ENCODE data around the gene MAP4K5.

MAP4K5 gene

DNA sequence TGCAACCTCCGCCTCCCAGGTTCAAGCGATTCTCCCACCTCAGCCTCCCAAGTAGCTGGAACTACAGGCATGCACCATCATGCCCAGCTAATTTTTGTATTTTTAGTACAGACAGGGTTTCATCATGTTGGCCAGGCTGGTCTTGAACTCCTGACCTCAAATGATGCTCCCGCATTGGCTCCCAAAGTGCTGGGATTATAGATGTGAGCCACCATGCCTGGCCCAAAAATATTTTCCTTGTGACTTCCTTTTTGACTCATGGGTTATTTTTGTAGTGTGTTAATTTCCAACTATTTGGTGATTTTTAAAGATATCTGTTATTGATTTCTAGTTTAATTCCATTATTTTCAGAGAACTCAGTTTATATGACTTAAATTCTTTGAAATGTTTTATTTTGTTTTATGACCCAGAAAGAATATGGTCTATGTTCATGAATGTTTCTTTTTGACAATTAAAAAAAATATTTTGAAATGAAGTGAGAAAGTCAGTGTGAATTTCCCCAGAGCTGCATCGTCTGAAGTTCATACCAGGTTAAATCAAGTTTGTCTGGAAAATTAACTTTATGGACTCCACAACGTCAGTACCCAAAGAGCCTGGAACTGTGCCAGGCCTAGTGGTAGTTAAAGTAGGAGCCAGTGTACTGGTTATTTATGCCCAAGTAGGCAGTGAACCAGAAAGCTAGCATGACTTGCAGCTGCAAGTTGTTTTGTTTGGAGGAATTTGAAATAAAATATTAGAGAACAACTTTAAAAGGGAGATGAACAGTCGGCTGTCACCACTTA is 132.9 kb downstream of the MAP4K5 start:
- no peak for DNase-seq (ENCODE audit: low read depth in 2 of 2)

DNA sequence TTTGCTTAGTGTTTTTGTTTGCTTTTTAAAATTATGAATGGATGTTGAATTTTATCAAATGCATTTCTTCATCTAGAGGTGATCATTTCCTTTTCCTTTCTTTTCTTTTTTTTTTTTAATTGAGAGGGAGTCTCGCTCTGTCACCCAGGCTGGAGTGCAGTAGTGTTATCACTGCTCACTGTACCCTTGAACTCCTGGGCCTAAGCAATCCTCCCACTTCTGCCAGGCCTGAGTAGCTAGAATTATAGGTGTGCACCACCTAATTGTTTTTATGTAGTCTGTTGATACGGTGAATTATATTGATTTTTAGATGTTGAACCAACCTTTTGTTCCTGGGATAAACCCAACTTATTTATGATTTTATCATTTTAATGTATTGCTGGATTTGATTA is 134.2 kb downstream of the MAP4K5 start:
- no peak for DNase-seq (ENCODE audit: low read depth in 2 of 2)

DNA sequence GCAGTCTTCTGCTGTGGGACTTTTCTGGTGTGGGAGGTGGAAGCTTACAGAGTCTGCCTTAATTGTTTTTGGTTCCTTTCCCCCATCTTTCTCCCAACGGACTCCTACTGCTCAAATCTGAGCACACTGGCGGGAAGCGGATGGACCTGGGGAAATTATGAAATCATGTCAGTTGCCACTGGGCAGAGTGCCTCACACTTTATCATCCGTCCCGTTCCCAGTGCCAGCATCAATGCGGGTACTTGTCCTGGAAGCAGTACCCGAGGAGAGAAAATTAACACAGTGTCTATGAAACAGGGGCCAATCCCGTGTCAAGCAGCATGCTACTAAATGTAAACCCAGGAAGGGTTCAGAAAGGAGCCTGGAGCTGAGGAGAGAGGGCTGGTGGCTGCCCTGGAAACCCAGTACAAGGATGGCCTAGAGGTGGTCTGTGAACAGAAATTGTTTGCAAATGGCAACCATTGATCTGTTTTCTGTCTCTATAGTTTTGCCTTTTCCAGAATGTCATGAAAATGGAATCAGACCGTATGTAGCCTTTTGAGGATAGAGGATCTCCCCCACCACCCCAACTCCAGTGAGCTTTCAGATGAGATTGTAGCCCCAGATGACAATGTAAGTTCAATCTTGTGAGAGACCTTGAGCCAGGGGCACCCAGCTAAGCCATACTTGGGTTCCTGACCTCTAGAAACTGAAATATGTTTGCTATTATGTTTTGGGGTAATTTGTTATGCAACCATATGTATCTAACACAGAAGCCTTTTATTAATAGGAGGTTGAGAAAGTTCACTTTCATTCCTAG is 134.8 kb downstream of the MAP4K5 start:
- DNase-seq (ENCODE audit: low read depth in 2 of 2) = no peak

DNA sequence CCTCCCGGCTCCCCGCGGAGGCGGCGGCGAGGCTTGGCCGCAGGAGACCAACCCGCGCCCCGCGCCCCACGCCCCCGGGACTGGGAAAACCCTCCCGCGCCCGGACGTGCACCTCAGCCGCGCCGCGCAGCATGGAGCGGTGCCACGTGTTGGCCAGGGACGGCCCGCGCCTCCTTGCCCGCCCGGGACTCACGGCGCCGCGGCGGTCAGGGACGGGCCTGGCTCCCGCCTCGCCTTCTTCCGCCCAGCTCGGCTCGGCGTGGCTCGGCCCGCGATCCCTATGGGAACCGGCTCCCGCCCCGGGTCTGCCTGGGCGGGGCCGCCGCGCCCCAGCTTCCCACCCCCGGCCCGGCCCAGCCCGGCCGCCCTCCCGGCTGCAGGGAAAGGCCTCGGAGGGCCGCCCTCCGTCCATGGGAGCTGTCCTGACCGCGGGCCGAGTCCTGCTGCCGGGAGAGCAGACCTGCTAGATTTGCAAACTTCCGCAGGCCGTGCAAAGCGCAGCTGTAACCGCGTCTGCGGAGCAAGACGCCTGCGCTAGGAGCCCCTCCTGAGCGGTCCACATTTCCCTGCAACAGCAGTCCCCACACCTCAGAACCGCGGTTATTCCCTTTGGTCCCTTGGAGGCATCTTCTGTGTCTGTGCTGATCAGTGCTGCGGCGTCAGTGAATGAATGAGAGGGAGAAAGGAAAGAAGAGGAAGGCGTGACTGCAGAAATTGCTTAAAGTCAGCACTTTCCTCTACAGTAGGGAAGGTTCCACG is 135.6 kb downstream of the MAP4K5 start, which contains the start of gene CDKL1:
Gene CDKL1, minus strand, starts transcription at position 251 of the 759 bp plus-strand sequence. CDS start 1,013 bp downstream, outside the sequence.
- DNase-seq (ENCODE audit: low read depth in 2 of 2) = peak; percentile 14 to 26

- DNase-seq (ENCODE audit: low read depth in 2 of 2) = no peak
Measured at GRCh38 chr14:50395448-50395847, 136.9 kb downstream of the MAP4K5 start.

GRCh38 chr14:50394713-50395112 is 137.7 kb downstream of the MAP4K5 start:
- DNase-seq (ENCODE audit: low read depth in 2 of 2) = no peak

DNA sequence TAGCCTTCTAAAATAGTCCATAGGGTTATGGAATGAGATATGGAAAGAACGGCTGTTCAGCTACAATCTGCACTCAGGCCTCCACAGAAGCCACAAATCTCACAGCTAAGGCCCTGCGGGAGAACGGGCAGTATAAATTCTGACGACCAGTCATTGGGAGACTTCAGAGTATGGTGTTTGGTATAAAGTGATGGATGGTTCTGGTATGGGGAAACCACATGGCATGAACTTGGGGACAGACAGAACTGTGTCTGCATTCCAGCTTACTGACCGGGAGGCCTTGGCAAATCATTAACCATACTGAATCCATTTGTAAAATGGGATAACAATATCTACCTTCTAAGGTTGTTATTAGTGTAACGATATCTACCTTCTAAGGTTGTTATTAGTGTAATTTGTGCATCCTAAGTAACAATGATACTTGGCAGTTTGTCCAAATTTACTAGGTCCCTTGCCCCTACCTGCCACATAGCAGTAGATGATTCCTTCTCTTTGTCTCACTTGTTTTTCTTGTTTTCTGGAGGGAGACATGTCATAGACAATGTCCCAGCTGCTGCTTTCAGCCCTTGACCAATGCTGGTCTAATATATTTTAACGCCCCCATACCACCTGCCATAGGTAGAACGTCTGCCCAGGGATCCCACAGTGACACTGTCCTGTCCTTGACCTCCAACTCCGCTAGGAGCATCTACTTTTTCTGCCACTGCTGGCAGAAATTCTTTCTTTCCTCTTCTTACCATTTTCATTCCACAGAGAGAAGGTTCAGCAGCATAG is 142.5 kb downstream of the MAP4K5 start:
- DNase-seq (ENCODE audit: low read depth in 2 of 2) = no peak

DNA sequence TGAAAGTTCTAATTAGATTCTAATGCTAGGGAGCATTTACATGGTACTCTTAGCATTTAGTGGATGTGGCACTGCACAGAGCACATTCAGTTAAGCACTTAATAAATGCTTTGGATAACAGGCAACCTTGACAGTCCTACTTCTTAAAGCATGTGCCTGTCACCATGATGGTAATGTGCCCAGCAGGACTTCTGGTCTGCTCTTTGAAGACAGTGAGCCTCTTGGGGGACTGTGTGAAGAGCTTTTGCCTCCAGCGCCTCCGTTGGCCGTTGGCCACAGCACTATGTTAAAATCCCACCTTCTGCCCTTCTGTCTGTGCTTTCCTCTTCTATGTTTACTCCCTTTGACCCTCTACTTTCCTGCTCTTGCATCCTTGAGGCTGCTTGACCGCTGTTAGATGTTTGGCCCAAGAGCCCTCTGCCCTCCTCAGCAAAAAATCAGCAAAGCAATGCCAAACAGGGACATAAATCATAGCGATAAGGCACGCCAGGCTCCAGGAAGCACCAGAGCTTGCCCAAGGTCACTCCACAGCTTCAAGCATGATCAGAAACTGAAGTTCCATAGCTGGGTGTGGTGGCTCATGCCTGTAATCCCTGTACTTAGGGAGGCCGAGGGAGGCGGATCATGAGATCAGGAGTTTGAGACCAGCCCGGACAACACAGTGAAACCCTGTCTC is 144.0 kb downstream of the MAP4K5 start:
- no peak for DNase-seq (ENCODE audit: low read depth in 2 of 2)

GRCh38 chr14:50387548-50387947 is 144.8 kb downstream of the MAP4K5 start:
- no peak for DNase-seq (ENCODE audit: low read depth in 2 of 2)

DNA sequence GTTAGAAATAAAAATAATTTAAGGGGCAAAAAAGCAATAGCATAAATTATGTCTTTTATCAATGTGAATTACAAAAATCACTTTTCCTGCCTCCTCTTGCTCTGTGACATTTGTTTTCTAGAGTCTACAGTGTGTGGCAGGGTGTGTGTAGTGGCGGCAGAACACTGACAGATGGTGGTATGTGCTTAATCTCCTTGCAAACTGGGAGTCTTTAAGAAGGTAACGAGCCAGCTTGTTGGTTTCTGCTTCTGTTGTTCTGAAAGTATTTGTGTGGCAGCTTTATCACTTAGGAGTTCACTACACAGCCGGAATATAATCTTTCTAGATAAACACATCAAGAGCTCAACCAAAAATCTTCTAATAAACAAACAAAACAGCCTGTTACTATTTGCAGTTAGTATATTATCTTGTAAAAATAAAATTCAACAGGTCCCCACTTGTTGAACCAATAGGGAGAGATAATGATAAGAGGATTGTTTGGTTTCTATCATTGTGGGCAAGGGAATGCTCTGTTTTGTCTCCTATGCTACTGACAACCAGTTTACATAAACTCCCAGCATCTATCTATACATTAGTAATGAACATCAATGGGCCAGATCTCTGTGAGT is 148.6 kb downstream of the MAP4K5 start:
- DNase-seq (ENCODE audit: low read depth in 2 of 2) = no peak

GRCh38 chr14:50381823-50382287 is 150.5 kb downstream of the MAP4K5 start:
- DNase-seq (ENCODE audit: low read depth in 2 of 2) = no peak

DNA sequence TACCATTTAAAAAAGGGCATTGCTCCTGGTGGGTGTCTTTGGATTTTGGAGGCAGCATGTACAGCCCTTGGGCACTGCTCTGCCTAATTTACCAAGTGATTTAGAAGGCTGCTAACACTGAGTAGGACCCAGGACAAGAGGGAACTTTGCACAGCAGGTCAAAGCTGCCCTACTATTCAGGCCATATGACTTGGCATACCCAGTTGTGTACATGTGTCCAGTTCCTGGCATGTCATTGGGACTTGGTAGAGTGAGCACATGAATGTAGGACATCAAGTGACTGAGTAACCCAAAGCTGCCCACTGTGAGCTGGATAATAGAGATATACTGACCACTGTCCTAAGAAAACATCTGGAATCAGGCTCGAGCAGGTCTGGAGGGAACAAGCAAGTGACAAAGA is 151.4 kb downstream of the MAP4K5 start:
- DNase-seq (ENCODE audit: low read depth in 2 of 2) = no peak

- no peak for DNase-seq (ENCODE audit: low read depth in 2 of 2)
Measured at GRCh38 chr14:50380455-50380854, 151.9 kb downstream of the MAP4K5 start.

DNA sequence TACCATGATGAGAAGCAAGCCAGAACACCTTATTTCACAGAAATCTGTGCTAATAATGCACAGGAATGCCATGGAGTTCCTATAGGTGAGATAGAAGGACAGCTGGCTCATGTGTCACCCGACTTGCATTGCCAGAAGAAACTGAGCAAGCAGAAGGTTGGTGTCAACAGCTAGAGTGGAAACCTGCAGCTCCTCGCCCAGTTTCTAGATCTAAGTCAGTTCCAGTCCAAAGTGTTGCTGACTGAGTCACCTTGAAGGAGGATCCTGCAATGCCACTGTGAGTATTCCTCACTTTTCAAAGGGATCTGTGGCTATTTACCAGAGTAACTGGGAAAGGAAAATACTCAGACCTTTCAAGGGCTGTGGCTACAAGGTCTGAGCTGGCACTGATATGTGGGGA is 152.8 kb downstream of the MAP4K5 start:
- DNase-seq (ENCODE audit: low read depth in 2 of 2) = no peak

- no peak for DNase-seq (ENCODE audit: low read depth in 2 of 2)
Measured at GRCh38 chr14:50377550-50378085, 154.8 kb downstream of the MAP4K5 start.

DNA sequence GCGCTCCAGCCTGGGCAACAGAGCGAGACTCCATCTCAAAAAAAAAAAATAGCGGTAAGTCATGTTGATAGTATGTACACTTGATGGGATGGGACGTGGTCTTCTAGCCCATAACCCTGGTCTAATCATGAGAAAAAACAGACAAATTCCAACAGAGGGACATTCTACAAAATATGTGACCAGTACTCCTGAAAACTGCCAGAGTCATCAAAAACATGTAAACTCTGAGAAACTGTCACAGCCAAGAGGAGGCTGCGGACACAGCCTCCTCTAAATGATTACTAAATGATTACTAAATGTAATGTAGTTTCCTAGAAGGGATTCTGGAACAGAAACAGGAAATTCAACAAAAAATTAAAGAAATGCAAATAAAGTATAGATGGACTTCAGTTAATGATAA is 156.6 kb downstream of the MAP4K5 start:
- no peak for DNase-seq (ENCODE audit: low read depth in 2 of 2)

GRCh38 chr14:50373959-50374358 is 158.4 kb downstream of the MAP4K5 start:
- no peak for DNase-seq (ENCODE audit: low read depth in 2 of 2)

DNA sequence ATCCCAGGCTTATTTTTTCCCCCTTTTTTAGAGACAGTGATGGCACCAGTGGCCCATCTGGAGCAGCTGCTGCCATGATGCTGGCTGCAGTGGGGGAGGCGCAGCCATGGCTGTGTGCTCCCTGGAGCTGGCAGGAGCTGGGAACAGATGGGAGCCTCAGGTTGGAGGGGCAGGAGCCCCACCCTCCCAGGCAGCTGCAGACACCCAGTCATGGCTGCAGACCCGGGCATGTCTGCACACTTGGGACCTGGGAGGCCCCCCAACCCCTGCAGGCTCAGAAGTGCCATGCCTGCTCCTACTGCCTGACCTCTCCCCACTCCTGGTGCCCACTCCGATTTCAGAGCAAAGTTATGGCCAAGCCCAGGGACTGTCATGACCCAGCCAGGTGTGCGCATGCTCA is 160.8 kb downstream of the MAP4K5 start:
- no peak for DNase-seq (ENCODE audit: low read depth in 2 of 2)
